HepG2 (cell line): ENCODE data around the gene DPP8. TPM values are rescaled to one million over a fixed set of nuclear protein-coding genes. Genes with fewer than 3 reads are reported as not detected.

Experiments used
- CREB3 ChIP-seq: sonication (generic); formaldehyde crosslinking; IDR thresholded peaks from 2 replicates; pipeline ENCODE4 v1.5.0; 2020; ENCODE audit warnings: missing genetic modification reagents
- DZIP1 ChIP-seq: sonication (generic); formaldehyde crosslinking; IDR thresholded peaks from 2 replicates; pipeline ENCODE4 v1.5.0; 2020; ENCODE audit warnings: mild to moderate bottlenecking, missing genetic modification reagents
- ETV6 ChIP-seq: sonication (generic); formaldehyde crosslinking; conservative IDR thresholded peaks from 2 replicates; pipeline ENCODE4 v1.4.0; 2020; ENCODE audit warnings: missing genetic modification reagents
- FOXA1 ChIP-seq, 2 experiments: fragments of 450-650 bp in 1 of 2; sonication (generic) in 1 of 2; formaldehyde crosslinking in 1 of 2; IDR thresholded peaks; 2 replicates each; pipeline versions ENCODE4 v1.4.0 to v1.6.1; 2016 to 2020; ENCODE audit warnings: missing genetic modification reagents in 1 of 2
- FUBP1 ChIP-seq: sonication (generic); formaldehyde crosslinking; IDR thresholded peaks from 2 replicates; pipeline ENCODE4 v1.5.1; 2020; ENCODE audit warnings: missing genetic modification reagents, mild to moderate bottlenecking, borderline replicate concordance
- GATAD1 ChIP-seq: IDR thresholded peaks from 2 replicates; pipeline ENCODE4 v1.6.1; 2016; ENCODE audit warnings: missing genetic modification reagents, missing compliant biosample characterization
- HCFC1 ChIP-seq: fragments of 150-350 bp; IDR thresholded peaks from 2 replicates; pipeline ENCODE4 v1.6.1; 2014; ENCODE audit warnings: low read depth, low read length
- KAT2B ChIP-seq: fragments of 150-350 bp; IDR thresholded peaks from 2 replicates; pipeline ENCODE4 v1.6.1; 2014; ENCODE audit warnings: low read depth, low read length, borderline replicate concordance
- LBX2 ChIP-seq: sonication (generic); formaldehyde crosslinking; IDR thresholded peaks from 2 replicates; pipeline ENCODE4 v1.5.0; 2020; ENCODE audit warnings: missing genetic modification reagents, mild to moderate bottlenecking, borderline replicate concordance
- NFKBIZ ChIP-seq: IDR thresholded peaks from 2 replicates; pipeline ENCODE4 v1.6.1; 2018; ENCODE audit warnings: missing genetic modification reagents, missing compliant biosample characterization
- NRL ChIP-seq: sonication (generic); formaldehyde crosslinking; IDR thresholded peaks from 2 replicates; pipeline ENCODE4 v1.5.0; 2020; ENCODE audit warnings: missing genetic modification reagents, mild to moderate bottlenecking, moderate library complexity, borderline replicate concordance
- SOX5 ChIP-seq: IDR thresholded peaks from 2 replicates; pipeline ENCODE4 v1.6.1; 2016; ENCODE audit warnings: borderline replicate concordance
- SRSF9 ChIP-seq: fragments of 200-400 bp; formaldehyde crosslinking; IDR thresholded peaks from 2 replicates; pipeline ENCODE4 v1.6.1; 2018; ENCODE audit warnings: borderline replicate concordance, mild to moderate bottlenecking, low read depth, low read length; ENCODE audit not compliant: insufficient read depth, poor library complexity, severe bottlenecking
- ZBTB14 ChIP-seq: sonication (generic); formaldehyde crosslinking; IDR thresholded peaks from 2 replicates; pipeline ENCODE4 v1.4.0; 2020; ENCODE audit warnings: missing genetic modification reagents
- ZNF589 ChIP-seq: sonication (generic); formaldehyde crosslinking; conservative IDR thresholded peaks from 2 replicates; pipeline ENCODE4 v1.8.0; 2022; ENCODE audit warnings: mild to moderate bottlenecking, moderate library complexity, missing genetic modification reagents
- ZNF670 ChIP-seq: sonication (generic); formaldehyde crosslinking; IDR thresholded peaks from 2 replicates; pipeline ENCODE4 v1.8.0; 2022; ENCODE audit warnings: mild to moderate bottlenecking, missing genetic modification reagents, borderline replicate concordance
- ZNF724P ChIP-seq: sonication (generic); formaldehyde crosslinking; IDR thresholded peaks from 2 replicates; pipeline ENCODE4 v1.8.0; 2022; ENCODE audit warnings: missing genetic modification reagents, borderline replicate concordance
- polyA plus RNA-seq, 8 experiments: library from polyadenylated mRNA; depleted of rRNA in 3 of 8; stranded (reverse) in 7 of 8; unstranded in 1 of 8; fragments of >200 nt; fragmentation: Illumina TruSeq in 4 of 8; extraction: Trizol in 4 of 8; gene quantifications; 2 replicates each; pipeline versions ENCODE4 v1.2.1 to v1.2.3, GENCODE V29; 2011 to 2016; ENCODE audit warnings: low read depth in 4 of 8, missing spikeins in 1 of 8, mixed read lengths in 1 of 8; ENCODE audit not compliant: insufficient read depth in 1 of 8
- total RNA-seq, 5 experiments: library from RNA; depleted of rRNA; stranded (reverse); fragments of >200 nt; fragmentation: Illumina TruSeq; extraction: Trizol; gene quantifications; 2 replicates each; pipeline ENCODE4 v1.2.3, GENCODE V29; 2016; ENCODE audit warnings: low read depth in 1 of 5

The DPP8 gene
- total and polyA plus RNA-seq, 2 of the 13 experiments (the other 11 are each of a cell fraction or from before 2014, with no cell fraction given) = 18.0 to 26.3 TPM

- TF ChIP-seq FUBP1 (CRISPR knock-in tag) (no peak), LBX2 (no peak), NFKBIZ (CRISPR knock-in tag) (no peak), DZIP1 (no peak), KAT2B (no peak), ETV6 (no peak), NRL (peak; percentile 31), ZBTB14 (no peak), GATAD1 (CRISPR knock-in tag) (no peak), HCFC1 (no peak), FOXA1 (IDR thresholded peaks at IDR 0.05) (no peak), FOXA1 (CRISPR knock-in tag; IDR thresholded peaks at IDR 0.05) (no peak), SRSF9 (no peak), ZNF724P (CRISPR knock-in tag) (no peak), ZNF670 (no peak), SOX5 (CRISPR knock-in tag) (no peak), ZNF589 (CRISPR knock-in tag) (no peak), CREB3 (CRISPR knock-in tag) (no peak)
Measured at GRCh38 chr15:65421360-65422215, 95.9 kb downstream of the DPP8 start (continued).
